ENCODE measurements around the gene DNASE1L3.

DNA sequence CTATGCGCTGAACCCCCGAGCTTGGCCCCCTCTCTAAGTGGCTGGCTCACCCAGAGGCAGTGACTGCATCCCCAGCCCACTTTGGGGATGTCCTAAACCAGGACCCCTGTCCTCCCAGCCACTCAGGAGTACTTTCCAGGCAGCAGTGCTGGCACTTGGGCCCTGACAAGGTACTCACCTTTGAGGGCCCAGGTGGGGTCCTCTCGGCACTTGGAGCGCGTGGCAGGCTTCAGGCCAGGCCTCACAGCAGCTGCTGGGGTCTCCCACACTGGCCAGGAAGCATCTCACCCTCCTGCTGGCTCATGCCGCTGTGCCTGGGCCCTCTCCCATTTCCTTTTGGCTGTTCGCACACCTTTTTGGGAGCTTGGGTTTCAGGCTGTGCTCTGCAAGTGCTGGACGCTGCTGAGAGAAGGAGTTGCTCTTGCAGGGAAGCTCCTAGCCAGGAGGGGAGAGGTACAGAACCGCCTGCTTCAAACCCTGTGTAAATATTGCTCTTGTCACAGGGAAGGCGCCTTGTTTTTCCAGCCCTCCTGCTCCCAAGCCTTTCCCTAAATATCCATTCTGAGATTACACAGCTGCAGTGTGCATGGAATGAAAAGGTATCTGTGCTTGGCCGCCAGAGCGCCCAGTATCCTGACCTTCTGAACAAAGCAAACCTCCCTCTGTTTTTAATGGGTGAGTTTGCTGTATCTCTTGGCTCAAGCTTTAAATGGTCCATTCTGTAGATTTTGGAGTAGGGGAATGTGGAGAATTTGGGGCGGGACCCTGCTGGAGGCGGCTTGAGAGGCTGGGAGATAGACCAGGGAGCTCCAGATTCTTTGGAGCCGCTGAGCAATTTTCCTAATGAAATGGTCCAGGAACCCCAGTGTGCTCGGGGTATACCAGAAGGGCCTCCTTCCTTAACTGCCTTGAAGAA, 45.6 kb downstream of the DNASE1L3 start:
- TF ChIP-seq, protein P1, sequence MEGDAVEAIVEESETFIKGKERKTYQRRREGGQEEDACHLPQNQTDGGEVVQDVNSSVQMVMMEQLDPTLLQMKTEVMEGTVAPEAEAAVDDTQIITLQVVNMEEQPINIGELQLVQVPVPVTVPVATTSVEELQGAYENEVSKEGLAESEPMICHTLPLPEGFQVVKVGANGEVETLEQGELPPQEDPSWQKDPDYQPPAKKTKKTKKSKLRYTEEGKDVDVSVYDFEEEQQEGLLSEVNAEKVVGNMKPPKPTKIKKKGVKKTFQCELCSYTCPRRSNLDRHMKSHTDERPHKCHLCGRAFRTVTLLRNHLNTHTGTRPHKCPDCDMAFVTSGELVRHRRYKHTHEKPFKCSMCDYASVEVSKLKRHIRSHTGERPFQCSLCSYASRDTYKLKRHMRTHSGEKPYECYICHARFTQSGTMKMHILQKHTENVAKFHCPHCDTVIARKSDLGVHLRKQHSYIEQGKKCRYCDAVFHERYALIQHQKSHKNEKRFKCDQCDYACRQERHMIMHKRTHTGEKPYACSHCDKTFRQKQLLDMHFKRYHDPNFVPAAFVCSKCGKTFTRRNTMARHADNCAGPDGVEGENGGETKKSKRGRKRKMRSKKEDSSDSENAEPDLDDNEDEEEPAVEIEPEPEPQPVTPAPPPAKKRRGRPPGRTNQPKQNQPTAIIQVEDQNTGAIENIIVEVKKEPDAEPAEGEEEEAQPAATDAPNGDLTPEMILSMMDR (IDR thresholded peaks at IDR 0.05; ENCODE audit: low read depth, low read length, poor library complexity, severe bottlenecking), result no peak
- no peak for TF ChIP-seq EZH2phosphoT487 (IDR thresholded peaks at IDR 0.05; ENCODE audit: borderline replicate concordance, low read length)
